Smooth muscle cell (in vitro differentiated cells): Measurements from ENCODE around the gene NUP93. TPM values are rescaled to one million over a fixed set of nuclear protein-coding genes. Genes with fewer than 3 reads are reported as not detected.

Experiments
- DNase-seq: peaks from one replicate; lab custom pipeline; 2025; ENCODE audit not compliant: unreplicated experiment; lab: John Stamatoyannopoulos, UW
- H2AFZ ChIP-seq: fragments of 200-600 bp; sonication (generic); 2 replicates; pipeline ENCODE4 v1.6.0; 2016; ENCODE audit warnings: antibody characterized with exemption, low read depth, mild to moderate bottlenecking
- H3F3A ChIP-seq: fragments of 200-600 bp; sonication (generic); 2 replicates; pipeline ENCODE4 v1.6.0; 2017; ENCODE audit warnings: antibody characterized with exemption, low read depth
- H3K27ac ChIP-seq: fragments of 200-600 bp; sonication (generic); 2 replicates; pipeline ENCODE4 v1.5.1; 2016; ENCODE audit warnings: low read depth, mild to moderate bottlenecking
- H3K27me3 ChIP-seq: fragments of 200-600 bp; sonication (generic); 2 replicates; pipeline ENCODE4 v1.6.1; 2016; ENCODE audit warnings: low read depth, mild to moderate bottlenecking
- H3K36me3 ChIP-seq: fragments of 200-600 bp; sonication (generic); 2 replicates; pipeline ENCODE4 v1.5.1; 2016; ENCODE audit warnings: low read depth
- H3K4me1 ChIP-seq: fragments of 200-600 bp; sonication (generic); 2 replicates; pipeline ENCODE4 v1.5.1; 2016; ENCODE audit warnings: low read depth
- H3K4me2 ChIP-seq: fragments of 200-600 bp; sonication (generic); 2 replicates; pipeline ENCODE4 v1.6.0; 2016; ENCODE audit warnings: mild to moderate bottlenecking
- H3K4me3 ChIP-seq: fragments of 200-600 bp; sonication (generic); 2 replicates; pipeline ENCODE4 v1.5.1; 2016; ENCODE audit warnings: mild to moderate bottlenecking
- H3K79me2 ChIP-seq: fragments of 200-600 bp; sonication (generic); 2 replicates; pipeline ENCODE4 v1.6.0; 2016; ENCODE audit warnings: low read depth, mild to moderate bottlenecking
- H3K9ac ChIP-seq: fragments of 200-600 bp; sonication (generic); 2 replicates; pipeline ENCODE4 v1.6.0; 2016; ENCODE audit warnings: low read depth
- H3K9me3 ChIP-seq: fragments of 200-600 bp; sonication (generic); replicated peaks from 2 replicates; pipeline ENCODE4 v1.5.1; 2016; ENCODE audit warnings: low read depth
- H4K20me1 ChIP-seq: fragments of 200-600 bp; sonication (generic); 2 replicates; pipeline ENCODE4 v1.6.0; 2016; ENCODE audit warnings: low read depth
- CTCF ChIP-seq: fragments of 200-600 bp; sonication (generic); IDR thresholded peaks from 2 replicates; pipeline ENCODE4 v1.5.1; 2017; ENCODE audit warnings: borderline replicate concordance, mild to moderate bottlenecking, antibody characterized with exemption; ENCODE audit not compliant: insufficient read depth, poor library complexity, severe bottlenecking
- WGBS: methylation state at CpG from one replicate; pipeline ENCODE4 v1.1.7; 2016; ENCODE audit warnings: low lambda C conversion rate; 5-methylcytosine and 5-hydroxymethylcytosine counted together
- polyA plus RNA-seq: library from polyadenylated mRNA; unstranded; fragments of >200 nt; fragmentation: Nextera tagmentation; extraction: Ambion mirVana; gene quantifications from 2 replicates; pipeline ENCODE4 v1.2.1, GENCODE V29; 2016
- total RNA-seq: library from RNA; depleted of rRNA; stranded (reverse); fragments of >200 nt; gene quantifications from 2 replicates; pipeline ENCODE4 v1.2.3, GENCODE V29; 2014

Gene NUP93
- total and polyA plus RNA-seq, 2 experiments from 2014 or later: 45.6 to 55.8 TPM

- Histone ChIP-seq H3K4me3 (no peak overlapping the region), H3K79me2 (no peaks in the 10 kb centered on the region), H3K4me2 (no peak overlapping the region), H4K20me1 (no peaks in the 10 kb centered on the region), H3K4me1 (no peaks in the 10 kb centered on the region), H2AFZ (no peak overlapping the region), H3K27ac (no peak overlapping the region), H3F3A (no peaks in the 10 kb centered on the region), H3K9me3 (no peaks in the 10 kb centered on the region), H3K27me3 (no peaks in the 10 kb centered on the region), H3K9ac (no peak overlapping the region), H3K36me3 (no peaks in the 10 kb centered on the region)
- 81% methylated on average over 4 of the region's 4 CpGs for WGBS
- no peak for TF ChIP-seq CTCF
- no peak for DNase-seq
These were observed 146.1 kb downstream of the NUP93 start for GRCh38 chr16:56876048-56876447.

DNA sequence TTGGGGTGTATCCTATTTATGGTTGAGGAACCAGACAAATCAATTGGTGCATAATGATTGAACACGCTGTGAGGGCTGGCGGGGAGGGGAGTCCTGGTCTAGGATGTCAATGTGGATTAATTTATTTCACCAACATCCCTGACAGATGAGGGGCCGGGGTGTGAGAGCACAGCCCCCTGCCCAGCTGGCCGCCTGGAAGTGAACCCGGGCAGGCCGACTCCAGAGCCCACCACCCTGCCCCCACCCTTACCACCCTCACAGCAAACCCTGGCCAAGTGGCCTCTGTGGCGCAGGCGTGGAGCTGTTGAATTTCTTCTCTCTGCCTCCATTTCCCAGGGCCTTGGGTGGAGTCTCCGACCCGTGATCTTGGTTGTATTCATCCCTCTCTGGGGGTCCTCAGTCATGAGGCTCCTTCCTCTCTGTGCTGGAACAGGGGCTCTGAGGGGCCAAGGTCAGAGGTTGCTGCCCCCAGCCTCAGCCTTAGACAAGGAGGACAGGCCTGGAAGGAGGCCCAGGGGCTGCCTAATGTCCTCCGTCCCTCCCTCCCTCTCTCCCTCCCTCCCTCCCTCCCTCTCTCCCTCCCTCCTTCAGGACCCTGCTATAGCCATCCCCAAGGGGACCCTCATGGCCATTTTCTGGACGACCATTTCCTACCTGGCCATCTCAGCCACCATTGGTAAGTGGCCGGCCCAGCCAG, 147.7 kb downstream of the NUP93 start:
- no peaks in the 10 kb centered on the region for H3K27me3 ChIP-seq
- 95% methylated on average over 12 of the region's 13 CpGs for WGBS
- no peak overlapping the region for H3K9ac ChIP-seq
- H3K79me2 ChIP-seq: no peaks in the 10 kb centered on the region
- H3K27ac ChIP-seq: no peak overlapping the region
- no peaks in the 10 kb centered on the region for H3K4me1 ChIP-seq
- no peak overlapping the region for H2AFZ ChIP-seq
- no peaks in the 10 kb centered on the region for H3K9me3 ChIP-seq
- no peak for DNase-seq
- H4K20me1 ChIP-seq: no peaks in the 10 kb centered on the region
- no peak overlapping the region for H3K4me3 ChIP-seq
- no peak for TF ChIP-seq CTCF
- no peaks in the 10 kb centered on the region for H3F3A ChIP-seq
- H3K36me3 ChIP-seq: no peaks in the 10 kb centered on the region
- H3K4me2 ChIP-seq: no peak overlapping the region

DNA sequence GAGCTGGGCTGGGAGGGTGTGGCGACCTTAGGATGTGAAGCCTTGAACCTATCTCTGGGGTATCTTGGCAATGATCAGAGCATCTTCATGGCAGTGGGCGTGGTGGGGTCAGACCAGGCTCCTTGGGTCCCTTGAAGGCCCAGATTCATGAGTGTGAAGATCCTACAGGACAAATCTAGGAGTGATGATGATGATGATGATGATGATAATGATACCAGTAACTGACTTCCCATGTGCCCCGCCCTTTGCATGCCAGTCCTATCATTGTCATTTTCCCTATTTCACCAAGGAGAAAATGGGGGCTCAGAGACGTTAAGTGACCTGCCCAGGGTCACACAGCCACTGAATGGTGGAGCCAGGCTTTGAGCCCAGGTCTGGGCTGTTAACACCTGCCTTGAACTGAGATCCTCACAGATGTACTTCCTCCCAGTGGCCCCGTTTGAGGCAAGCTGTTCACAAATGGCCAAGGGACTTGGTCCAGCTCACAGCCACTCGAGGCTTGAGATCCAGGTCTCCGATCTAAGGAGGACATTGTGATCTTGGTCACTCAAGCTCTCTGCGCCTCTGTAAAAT, 148.4 kb downstream of the NUP93 start:
- H3K4me3 ChIP-seq: no peak overlapping the region
- H3K9me3 ChIP-seq: no peaks in the 10 kb centered on the region
- WGBS: 90% methylated on average over 8 of the region's 8 CpGs
- no peak overlapping the region for H3K9ac ChIP-seq
- no peaks in the 10 kb centered on the region for H3F3A ChIP-seq
- H3K36me3 ChIP-seq: no peaks in the 10 kb centered on the region
- H3K4me1 ChIP-seq: no peaks in the 10 kb centered on the region
- no peak overlapping the region for H3K4me2 ChIP-seq
- no peaks in the 10 kb centered on the region for H3K79me2 ChIP-seq
- no peak for DNase-seq
- no peak overlapping the region for H2AFZ ChIP-seq
- H4K20me1 ChIP-seq: no peaks in the 10 kb centered on the region
- TF ChIP-seq CTCF: no peak
- H3K27ac ChIP-seq: no peak overlapping the region
- H3K27me3 ChIP-seq: no peaks in the 10 kb centered on the region

- no peak overlapping the region for H3K4me3 ChIP-seq
- H2AFZ ChIP-seq: no peak overlapping the region
- H3K79me2 ChIP-seq: no peaks in the 10 kb centered on the region
- H3K36me3 ChIP-seq: no peaks in the 10 kb centered on the region
- H3K9ac ChIP-seq: no peak overlapping the region
- H3K4me2 ChIP-seq: no peak overlapping the region
- H3K4me1 ChIP-seq: no peaks in the 10 kb centered on the region
- no peaks in the 10 kb centered on the region for H4K20me1 ChIP-seq
- no peak for DNase-seq
- WGBS: 89% methylated on average over 9 of the region's 9 CpGs
- no peak for TF ChIP-seq CTCF
- H3K27ac ChIP-seq: no peak overlapping the region
- no peaks in the 10 kb centered on the region for H3F3A ChIP-seq
- no peaks in the 10 kb centered on the region for H3K27me3 ChIP-seq
- no peaks in the 10 kb centered on the region for H3K9me3 ChIP-seq
These were observed 149.3 kb downstream of the NUP93 start for GRCh38 chr16:56879276-56879675.
